ENCODE data around the gene CFAP74.

The CFAP74 gene

DNA sequence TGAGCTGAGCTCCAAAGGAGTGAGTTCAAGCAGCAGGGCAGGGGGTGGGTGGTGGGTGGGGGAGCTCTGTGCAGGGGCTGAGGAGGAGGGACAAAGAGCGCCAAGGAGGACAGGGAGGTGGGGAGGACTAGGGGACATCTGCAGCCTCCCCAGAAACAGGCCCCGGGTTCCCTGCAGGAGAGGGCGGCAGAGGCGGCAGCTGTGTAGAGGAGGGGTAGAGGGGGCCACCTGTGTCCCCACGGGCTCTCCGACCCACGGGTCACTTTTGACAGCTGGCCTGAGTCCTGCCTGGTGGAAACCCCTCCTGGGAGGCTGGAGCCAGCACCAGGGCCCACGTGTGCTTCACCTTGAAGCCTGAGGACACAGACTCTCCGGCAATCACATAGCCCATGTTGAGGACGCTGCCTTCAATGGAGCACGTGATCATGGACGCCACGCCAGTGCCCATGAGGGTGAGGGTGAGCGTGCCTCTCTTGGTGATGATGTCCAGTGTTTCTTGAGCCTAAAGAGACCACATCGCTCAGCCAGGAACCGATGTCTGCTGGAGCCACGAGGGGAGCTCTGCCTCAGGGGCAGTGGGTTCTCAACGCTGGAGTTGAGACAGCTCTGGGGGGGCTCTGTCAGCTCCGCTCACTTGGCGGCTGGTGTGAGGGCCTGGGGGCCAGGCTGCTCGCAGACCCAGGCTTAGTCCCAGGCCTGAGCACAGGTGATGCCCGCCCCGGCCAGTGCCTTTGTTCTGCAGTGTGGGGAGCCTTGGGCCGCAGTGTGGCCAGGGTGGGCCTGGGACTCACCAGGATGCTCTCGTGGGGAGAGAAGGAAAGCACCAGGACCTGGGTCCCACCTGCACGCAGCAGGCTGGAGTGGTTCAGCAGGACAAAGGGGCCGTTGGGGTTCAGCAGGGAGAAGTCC is 77.9 kb downstream of the CFAP74 start:
- no peak for DNase-seq

- DNase-seq = no peak
Measured at GRCh38 chr1:1924849-1925248, 78.7 kb downstream of the CFAP74 start.

GRCh38 chr1:1924386-1924785 is 79.2 kb downstream of the CFAP74 start:
- DNase-seq = no peak

GRCh38 chr1:1922956-1923833 is 80.4 kb downstream of the CFAP74 start:
- no peak for DNase-seq

GRCh38 chr1:1922702-1922955 is 81.0 kb downstream of the CFAP74 start:
- no peak for DNase-seq

DNA sequence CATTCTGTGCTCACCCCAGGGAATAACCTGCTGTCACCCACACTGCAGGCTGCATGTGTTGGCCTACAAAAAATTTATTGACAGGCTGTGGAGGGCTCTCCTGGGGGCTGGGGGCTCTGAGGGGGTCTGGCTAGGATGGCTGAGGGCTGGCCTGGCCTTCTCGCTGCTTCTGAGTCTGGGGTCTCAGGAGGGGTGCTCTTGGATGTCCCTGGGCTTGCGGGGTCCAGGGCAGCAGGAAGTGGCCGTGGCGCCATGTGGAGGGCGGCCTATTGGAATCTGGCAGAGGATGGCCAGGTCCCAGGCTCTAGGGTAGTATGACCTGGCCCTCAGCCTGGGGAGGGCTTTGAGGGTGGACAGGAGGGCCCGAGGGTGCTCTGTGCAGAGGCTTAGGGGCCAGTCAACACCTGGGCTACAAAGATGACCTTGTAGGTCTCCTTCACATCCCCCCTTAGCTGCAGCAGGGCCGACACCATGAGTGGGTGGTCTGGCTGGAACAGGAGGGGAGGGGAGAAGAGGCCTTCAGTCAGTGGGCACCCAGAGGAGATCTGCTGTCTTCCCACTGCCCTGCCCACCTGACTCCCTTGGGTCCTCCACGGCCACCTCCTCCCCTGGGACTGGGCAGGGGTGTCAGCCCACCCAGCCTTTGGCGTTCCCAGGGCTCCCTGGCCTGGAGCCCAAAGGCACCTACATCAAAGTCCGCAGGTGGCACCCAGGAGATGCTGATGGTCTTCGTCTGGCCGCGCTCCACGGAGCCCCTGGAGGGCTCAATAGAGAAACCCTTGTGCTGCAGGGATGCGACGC is 81.5 kb downstream of the CFAP74 start:
- no peak for DNase-seq

GRCh38 chr1:1921459-1921862 is 82.1 kb downstream of the CFAP74 start:
- no peak for DNase-seq

DNA sequence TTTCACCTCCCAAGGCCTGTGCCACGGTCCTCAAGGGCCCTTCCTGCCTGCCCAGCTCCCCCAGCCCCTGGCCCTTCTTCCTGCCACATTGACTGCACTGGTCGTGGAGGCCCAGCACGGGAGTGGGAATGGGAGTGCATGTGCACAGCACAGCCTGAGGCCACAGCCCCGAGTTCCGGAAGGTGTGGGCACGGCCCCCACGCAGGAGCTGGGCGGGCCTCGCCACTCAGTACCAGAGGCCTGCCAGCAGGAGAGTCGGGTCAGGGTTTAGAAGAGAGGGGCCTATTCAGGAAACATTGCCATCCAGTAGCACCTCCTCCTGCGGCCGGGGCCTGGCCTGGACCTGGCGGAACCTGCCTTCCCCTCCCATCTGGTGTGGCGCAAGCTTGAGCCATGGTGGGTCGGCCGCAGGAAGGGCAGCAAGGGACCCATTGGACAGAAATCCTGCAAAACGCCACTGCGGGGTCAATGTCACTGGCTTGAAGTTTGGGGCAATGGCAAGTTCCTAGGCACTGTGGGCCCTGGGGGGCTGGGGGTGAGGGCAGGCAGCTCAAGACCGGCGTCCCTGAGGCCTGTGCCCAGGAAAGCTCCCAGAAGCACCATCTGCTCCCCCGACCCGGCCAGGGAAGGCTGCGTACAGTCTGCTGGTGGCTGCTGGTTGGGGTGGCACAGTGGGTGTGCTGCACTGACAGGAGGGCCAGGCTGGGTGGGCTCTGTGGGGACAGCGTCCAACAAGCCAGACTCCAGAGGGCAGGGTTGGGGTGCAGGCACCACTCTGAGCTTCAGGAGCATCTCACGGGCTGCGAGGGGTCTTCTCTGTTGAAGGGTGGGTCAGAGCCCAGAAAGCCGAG is 82.8 kb downstream of the CFAP74 start:
- no peak for DNase-seq

GRCh38 chr1:1920057-1920607 is 83.5 kb downstream of the CFAP74 start:
- no peak for DNase-seq

DNA sequence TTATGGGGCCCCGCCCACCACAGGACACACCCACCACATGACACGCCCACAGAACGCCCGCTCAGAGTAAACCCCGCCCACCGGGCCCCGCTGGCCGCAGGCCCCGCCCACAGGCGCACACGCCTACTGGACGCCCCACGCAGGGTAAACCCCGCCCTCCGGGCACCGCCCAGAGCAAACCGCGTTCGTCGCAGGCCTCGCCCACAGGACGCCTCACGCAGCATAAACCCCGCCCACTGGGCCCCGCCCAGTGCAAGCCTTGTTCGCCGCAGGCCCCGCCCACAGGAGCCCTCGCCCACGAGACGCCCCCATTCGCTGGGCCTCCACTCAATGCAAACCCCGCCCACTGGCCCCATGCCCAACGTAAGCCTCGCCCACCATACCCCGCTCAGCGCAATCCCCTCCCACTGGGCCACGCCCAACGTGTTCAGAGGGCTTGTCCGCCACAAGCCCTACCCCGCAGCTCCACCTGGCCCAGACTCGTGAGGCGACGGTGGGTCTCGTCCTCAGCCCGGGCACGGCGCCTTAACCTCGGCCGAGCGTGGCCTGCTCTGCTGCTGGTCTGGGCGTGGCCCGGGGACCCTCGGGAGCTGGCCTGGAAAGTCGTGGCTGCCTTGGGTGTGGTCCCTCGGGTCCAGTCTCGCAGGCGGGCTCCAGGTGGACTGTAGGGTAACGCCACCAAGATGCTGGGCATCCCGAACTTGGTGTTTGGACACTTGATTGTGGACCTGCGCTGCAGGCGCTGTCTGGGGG is 84.1 kb downstream of the CFAP74 start:
- DNase-seq = peak; percentile 99

GRCh38 chr1:1918901-1919303 is 84.7 kb downstream of the CFAP74 start, which contains the start of gene TMEM52:
TSS of gene TMEM52 (minus strand) at chr1:1919279. CDS start at chr1:1919265, 14 bp downstream.
- DNase-seq = no peak

- DNase-seq = no peak
Measured at GRCh38 chr1:1917995-1918900, 85.3 kb downstream of the CFAP74 start.

- DNase-seq = no peak
Measured at GRCh38 chr1:1917304-1917976, 86.1 kb downstream of the CFAP74 start.

DNA sequence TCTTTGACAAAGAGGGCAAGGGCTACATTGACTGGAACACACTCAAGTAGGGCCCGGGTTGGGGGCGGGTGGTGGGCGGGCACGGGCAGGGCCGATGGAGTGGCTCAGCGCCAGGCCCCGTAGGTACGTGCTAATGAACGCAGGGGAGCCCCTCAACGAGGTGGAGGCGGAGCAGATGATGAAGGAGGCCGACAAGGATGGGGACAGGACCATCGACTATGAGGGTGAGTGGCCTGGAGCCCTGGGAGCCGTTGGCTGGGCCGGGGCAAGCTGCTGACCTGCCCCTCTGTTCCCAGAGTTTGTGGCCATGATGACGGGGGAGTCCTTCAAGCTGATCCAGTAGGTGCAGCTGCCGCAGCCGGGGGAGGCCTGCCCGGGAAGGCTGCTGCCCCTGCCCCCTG is 86.7 kb downstream of the CFAP74 start:
- no peak for DNase-seq

- no peak for DNase-seq
Measured at GRCh38 chr1:1915911-1916840, 87.4 kb downstream of the CFAP74 start.

GRCh38 chr1:1914971-1915692 is 88.5 kb downstream of the CFAP74 start, which contains the start of gene CALML6:
TSS of gene CALML6 (plus strand) at chr1:1915260. CDS start at chr1:1915281, 21 bp downstream.
- DNase-seq = no peak

Measured in retina (tissue), 1 donor.